ENCODE data around the gene BPI.
"Not testable (repeated sequence)": the region's sequence is repeated elsewhere in the genome, so short reads cannot be mapped to it uniquely, and the experiment has no call there.

BPI gene

DNA sequence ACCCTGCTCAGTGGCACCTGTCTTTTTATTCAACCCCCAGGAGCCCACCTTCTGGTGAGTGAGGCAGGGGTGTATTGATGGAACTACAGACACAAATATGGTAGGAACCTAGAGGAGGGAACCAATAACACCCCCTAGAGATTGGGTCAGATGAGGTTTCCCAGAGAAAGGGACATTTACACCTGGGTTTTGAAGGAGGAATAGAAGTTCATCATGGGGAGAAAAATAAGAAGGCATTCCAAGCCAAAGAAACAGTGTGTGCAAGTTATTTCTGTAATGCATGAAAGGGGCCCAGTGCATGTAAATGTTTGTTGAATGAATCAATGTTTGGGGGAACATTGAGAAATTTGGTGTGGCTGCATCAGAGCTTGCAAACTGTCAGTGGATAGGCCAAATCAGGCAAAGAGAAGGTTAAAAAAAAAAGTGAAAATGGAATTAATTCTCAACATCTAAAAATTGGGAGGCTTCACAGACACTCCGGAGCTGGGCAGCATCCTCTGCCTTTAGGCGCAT, 32.3 kb upstream of the BPI start:
- no peak overlapping the region for H3K4me3 Mint-ChIP-seq
- H3K27ac Mint-ChIP-seq, result no peak overlapping the region

DNA sequence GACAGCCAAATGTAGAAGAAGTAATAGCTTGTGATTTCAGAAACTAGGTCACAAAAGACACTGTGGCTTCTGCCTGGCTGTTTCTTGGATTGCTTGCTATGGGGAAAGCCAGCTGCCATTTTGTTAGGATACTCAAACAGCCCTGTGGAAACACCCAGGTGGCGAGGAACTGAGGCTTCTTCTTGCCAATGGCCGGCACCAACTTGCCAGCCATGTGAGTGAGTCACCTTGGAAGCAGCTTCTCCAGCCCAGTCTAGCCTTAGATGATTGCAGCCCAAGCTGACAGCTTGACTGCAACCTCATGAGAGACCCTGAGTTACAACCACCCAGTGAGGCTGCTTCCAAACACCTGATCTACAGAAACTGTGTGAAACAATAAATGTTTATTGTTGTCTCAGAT, 31.6 kb upstream of the BPI start:
- no peaks in the 10 kb centered on the region for H3K4me1 Mint-ChIP-seq
- H3K27me3 Mint-ChIP-seq, result peaks cover 3% of the 10 kb centered on the region
- no peaks in the 10 kb centered on the region for H3K9me3 Mint-ChIP-seq
- no peak overlapping the region for H3K27ac Mint-ChIP-seq
- no peaks in the 10 kb centered on the region for H3K36me3 Mint-ChIP-seq
- H3K4me3 Mint-ChIP-seq, result no peak overlapping the region

More for the DNA sequence above, 32.3 kb upstream of the BPI start:
- H3K27me3 Mint-ChIP-seq, result peaks cover 3% of the 10 kb centered on the region
- H3K9me3 Mint-ChIP-seq, result no peaks in the 10 kb centered on the region
- H3K36me3 Mint-ChIP-seq, result no peaks in the 10 kb centered on the region
- no peaks in the 10 kb centered on the region for H3K4me1 Mint-ChIP-seq

DNA sequence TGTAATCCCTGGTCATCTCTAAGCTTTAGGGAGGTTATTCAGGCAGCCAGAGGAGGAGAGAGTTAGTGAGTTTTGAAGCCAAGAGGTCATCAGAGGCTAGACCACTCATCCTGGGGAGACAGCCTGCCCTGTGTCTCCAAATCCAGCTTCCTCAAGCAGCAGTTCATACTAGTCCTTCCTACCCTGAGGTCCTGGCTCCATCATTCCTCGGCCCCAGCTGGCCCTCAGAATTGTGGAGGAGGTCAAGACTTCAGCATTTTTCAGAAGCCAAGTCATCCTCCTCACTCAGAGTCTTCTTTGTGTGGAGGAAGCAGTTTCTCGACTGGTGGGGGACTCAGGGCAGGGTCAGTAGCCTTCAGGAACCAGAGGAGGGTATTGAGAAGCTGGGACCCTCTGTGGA, 31.0 kb upstream of the BPI start:
- no peak overlapping the region for H3K27ac Mint-ChIP-seq
- no peaks in the 10 kb centered on the region for H3K36me3 Mint-ChIP-seq

DNA sequence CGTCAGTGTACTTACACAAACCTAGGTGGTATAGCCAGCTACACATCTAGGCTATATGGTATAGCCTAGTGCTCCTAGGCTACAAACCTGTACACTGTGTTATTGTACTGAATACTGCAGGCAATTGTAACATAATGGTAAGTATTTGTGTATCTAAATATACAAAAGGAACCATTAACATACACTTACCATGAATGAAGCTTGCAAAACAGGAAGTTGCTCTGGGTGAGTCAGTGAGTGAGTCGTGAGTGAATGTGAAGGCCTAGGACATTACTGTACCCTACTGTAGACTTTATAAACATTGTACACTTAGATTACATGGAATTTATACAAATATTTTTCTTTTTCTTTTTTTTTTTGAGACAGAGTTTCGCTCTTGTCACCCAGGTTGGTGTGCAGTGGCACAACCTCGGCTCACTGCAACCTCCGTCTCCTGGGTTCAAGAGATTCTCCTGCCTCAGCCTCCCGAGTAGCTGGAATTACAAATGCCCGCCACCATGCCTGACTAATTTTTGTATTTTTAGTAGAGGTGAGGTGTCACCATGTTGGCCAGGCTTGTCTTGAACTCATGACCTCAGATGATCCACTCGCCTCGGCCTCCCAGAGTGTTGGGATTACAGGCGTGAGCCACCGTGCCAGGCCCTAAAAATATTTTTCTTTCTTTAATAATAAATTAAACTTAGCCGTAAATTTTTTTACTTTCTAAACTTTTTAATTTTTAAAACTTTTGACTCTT, 28.0 kb upstream of the BPI start:
- Mint-ChIP-seq H3K4me1 (no peaks in the 10 kb centered on the region), H3K4me3 (no peak overlapping the region), H3K27ac (no peak overlapping the region), H3K36me3 (no peaks in the 10 kb centered on the region), H3K27me3 (no peaks in the 10 kb centered on the region), H3K9me3 (no peaks in the 10 kb centered on the region)

More for the DNA sequence above, 31.0 kb upstream of the BPI start:
- Mint-ChIP-seq H3K4me3 (no peak overlapping the region), H3K4me1 (no peaks in the 10 kb centered on the region), H3K27me3 (peaks cover 3% of the 10 kb centered on the region), H3K9me3 (no peaks in the 10 kb centered on the region)

DNA sequence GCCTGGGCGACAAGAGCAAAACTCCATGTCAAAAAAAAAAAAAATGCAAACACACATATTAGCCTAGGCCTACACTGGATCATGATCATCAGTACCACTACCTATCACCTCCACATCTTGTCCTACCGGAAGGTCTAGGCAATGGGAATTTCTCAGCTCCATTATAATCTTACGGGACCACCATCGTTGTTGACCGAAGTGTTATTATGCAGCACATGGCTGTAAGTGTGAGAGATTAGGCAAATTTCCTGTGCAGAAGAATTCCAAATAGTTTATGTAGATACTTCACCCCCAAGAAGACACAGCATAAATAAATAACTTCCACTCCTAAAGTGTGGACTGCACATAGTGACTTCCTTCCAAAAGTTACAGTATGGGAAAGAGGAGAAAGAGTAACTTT, 26.7 kb upstream of the BPI start:
- H3K27me3 Mint-ChIP-seq, result no peaks in the 10 kb centered on the region
- H3K36me3 Mint-ChIP-seq, result no peaks in the 10 kb centered on the region
- no peaks in the 10 kb centered on the region for H3K9me3 Mint-ChIP-seq
- no peak overlapping the region for H3K4me3 Mint-ChIP-seq
- H3K27ac Mint-ChIP-seq, result no peak overlapping the region
- H3K4me1 Mint-ChIP-seq, result no peaks in the 10 kb centered on the region

DNA sequence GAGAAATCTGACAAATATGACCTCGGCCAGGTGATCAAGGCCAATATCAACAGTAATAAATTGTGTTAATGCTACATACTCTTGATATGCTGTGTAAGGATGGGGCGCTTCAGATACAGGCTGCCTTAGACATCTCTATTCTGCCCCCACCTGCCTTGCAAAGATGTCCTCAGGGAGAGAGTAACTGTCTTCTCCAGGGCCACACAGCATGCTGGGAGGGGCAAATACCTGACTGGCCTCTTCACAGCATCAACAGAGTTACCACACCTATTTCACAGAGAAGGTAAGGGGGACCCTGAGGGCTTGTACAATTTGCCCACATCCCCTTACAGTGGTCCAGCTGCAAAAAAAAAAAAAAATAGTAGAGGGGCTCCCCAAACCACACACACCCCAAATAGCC, 26.3 kb upstream of the BPI start:
- H3K27me3 Mint-ChIP-seq, result no peaks in the 10 kb centered on the region
- H3K4me1 Mint-ChIP-seq, result no peaks in the 10 kb centered on the region
- no peaks in the 10 kb centered on the region for H3K9me3 Mint-ChIP-seq
- H3K4me3 Mint-ChIP-seq, result no peak overlapping the region
- no peaks in the 10 kb centered on the region for H3K36me3 Mint-ChIP-seq
- H3K27ac Mint-ChIP-seq, result no peak overlapping the region

DNA sequence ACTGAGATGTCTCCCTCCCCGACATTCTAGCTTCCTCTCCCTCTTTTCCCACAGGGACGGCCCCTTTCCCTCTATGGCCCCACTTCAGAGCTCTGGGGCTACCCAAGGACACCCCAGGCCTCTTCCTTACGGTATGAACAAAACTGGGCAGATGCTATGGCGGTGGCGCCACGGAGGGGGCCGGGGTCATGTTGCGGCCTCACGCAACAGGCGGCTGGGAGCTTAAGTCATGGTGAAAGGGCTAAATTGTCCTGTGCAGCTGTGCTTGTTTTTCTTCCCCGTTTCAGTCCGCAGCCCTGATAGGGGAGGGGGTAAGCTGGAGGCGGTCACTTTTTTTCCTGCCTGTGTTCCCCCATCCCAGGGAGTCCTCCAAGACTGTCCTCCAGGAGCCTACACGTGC, 25.8 kb upstream of the BPI start:
- no peaks in the 10 kb centered on the region for H3K36me3 Mint-ChIP-seq
- H3K4me3 Mint-ChIP-seq, result no peak overlapping the region
- H3K4me1 Mint-ChIP-seq, result no peaks in the 10 kb centered on the region
- H3K27me3 Mint-ChIP-seq, result no peaks in the 10 kb centered on the region
- H3K27ac Mint-ChIP-seq, result no peak overlapping the region
- no peaks in the 10 kb centered on the region for H3K9me3 Mint-ChIP-seq

DNA sequence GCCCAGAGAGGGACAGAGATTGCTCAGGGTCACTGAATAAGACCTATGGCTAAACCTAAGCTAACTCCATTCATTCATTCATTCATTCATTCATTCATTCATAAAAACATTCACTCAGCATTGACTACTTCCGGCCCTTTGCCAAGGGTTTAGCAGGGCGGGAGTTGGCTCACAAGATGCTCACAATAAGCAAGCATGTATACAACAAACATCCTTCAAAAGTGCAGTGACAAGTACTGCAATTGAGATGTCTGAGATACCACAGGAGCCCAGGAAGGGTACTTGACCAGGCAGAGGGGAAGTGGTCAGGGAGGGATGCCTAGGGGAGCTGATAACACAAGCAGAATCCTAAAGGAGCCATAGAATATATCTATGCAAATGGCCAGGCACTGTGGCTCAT, 25.2 kb upstream of the BPI start:
- Mint-ChIP-seq H3K4me3 (no peak overlapping the region), H3K4me1 (no peaks in the 10 kb centered on the region), H3K27me3 (no peaks in the 10 kb centered on the region), H3K27ac (no peak overlapping the region), H3K9me3 (no peaks in the 10 kb centered on the region), H3K36me3 (no peaks in the 10 kb centered on the region)

DNA sequence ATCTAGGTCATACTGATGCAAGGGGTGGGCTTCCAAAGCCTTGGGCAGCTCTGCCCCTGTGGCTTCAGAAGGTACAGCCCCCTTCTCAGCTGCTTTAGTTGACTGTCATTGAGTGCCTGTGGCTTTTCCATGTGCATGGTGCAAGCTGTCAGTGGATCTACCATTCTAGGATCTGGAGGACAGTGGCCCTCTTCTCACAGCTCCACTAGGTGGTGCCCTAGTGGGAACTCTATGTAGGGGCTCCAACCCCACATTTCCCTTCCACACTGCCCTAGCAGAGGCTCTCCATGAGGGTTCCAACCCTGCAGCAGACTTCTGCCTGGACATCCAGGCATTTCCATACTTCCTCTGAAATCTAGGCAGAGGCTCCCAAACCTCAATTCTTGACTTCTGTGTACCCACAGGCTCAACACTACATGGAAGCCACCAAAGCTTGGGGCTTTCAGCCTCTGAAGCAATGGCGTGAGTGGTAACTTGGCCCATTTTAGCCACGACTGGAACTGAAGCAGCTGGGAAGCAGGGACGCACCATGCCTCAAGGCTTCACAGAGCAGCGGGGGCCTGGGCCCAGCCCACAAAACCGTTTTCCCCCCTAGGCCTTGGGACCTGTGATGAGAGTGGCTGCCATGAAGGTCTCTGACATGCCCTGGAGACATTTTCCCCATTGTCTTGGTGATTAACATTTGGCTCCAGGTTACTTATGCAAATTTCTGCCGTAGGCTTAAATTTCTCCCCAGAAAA, 22.6 kb upstream of the BPI start:
- not testable (repeated sequence) for H3K9me3 Mint-ChIP-seq, H3K4me1 Mint-ChIP-seq, H3K36me3 Mint-ChIP-seq, H3K4me3 Mint-ChIP-seq, H3K27me3 Mint-ChIP-seq, H3K27ac Mint-ChIP-seq

DNA sequence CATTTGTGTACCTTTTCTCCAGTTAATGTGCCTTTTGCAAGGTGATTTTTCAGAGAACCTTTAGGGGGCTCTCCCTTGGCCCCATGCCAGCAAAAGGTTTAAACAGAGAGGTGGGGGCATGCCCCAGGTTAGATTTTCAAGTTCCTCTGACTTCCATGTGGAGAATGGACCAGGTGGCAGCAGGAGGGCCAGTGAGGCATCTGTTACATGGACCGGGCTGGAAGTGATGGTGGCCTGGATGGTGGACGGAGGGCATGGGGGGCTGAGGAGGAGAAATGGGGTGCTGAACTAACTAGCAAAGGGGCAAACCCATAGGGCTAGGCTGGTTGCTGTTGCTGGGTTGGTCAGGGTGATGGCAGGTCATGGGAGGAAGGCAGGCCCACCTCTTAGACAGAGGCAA, 20.7 kb upstream of the BPI start:
- Mint-ChIP-seq H3K4me1 (no peaks in the 10 kb centered on the region), H3K36me3 (no peaks in the 10 kb centered on the region), H3K9me3 (no peaks in the 10 kb centered on the region), H3K4me3 (no peak overlapping the region), H3K27ac (no peak overlapping the region), H3K27me3 (peaks cover 10% of the 10 kb centered on the region)

DNA sequence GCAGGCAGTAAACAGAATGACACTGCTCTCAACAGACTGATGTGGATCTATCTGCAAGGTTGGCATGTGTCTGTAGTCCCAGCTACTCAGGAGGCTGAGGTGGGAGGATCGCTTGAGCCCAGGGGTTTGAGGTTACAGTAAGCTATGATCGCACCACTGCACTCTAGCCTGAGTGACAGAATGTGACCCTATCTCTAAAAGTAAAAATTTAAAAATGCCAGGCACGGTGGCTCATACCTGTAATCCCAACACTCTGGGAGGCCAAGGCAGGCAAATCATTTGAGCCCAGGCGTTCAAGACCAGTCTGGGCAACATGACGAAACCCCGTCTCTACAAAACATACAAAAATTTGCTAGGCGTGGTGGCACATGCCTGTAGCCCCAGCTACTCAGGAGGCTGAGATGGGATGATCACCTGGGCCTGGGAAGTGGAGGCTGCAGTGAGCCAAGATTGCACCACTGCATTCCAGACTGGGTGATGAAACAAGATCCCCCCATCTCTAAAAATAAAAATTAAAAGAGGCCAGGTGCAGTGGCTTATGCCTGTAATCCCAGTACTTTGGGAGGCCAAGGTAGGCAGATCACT, 19.8 kb upstream of the BPI start:
- not testable (repeated sequence) for H3K27me3 Mint-ChIP-seq, H3K4me3 Mint-ChIP-seq, H3K36me3 Mint-ChIP-seq, H3K4me1 Mint-ChIP-seq, H3K9me3 Mint-ChIP-seq, H3K27ac Mint-ChIP-seq

DNA sequence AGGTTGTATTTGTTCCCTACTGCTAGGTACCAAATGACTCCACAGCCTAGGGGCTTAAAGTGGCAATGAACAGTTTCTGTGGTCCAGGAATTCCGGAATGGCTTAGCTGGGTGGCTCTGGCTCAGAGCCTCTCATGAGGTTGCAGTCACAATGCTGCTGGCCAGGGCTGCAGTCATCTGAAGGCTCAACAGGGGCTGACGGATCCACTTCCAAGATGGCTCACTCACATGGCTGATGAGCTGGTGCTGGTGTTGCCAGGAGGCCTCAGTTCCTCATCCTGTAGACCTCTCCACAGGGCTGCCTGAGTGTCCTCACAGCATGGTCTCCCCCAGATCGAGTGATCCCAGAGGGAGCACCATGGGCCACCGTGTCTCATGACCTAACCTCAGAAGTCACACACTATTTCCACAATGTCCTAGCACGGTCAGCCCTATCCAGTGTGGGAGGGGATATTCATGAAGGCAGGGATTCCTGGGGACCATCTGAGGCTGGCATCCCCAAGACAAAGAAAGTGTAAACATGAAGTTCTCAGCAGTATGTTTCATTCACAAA, 19.0 kb upstream of the BPI start:
- Mint-ChIP-seq H3K36me3 (no peaks in the 10 kb centered on the region), H3K27ac (no peak overlapping the region), H3K4me3 (no peak overlapping the region), H3K4me1 (no peaks in the 10 kb centered on the region), H3K9me3 (no peaks in the 10 kb centered on the region), H3K27me3 (peaks cover 10% of the 10 kb centered on the region)

DNA sequence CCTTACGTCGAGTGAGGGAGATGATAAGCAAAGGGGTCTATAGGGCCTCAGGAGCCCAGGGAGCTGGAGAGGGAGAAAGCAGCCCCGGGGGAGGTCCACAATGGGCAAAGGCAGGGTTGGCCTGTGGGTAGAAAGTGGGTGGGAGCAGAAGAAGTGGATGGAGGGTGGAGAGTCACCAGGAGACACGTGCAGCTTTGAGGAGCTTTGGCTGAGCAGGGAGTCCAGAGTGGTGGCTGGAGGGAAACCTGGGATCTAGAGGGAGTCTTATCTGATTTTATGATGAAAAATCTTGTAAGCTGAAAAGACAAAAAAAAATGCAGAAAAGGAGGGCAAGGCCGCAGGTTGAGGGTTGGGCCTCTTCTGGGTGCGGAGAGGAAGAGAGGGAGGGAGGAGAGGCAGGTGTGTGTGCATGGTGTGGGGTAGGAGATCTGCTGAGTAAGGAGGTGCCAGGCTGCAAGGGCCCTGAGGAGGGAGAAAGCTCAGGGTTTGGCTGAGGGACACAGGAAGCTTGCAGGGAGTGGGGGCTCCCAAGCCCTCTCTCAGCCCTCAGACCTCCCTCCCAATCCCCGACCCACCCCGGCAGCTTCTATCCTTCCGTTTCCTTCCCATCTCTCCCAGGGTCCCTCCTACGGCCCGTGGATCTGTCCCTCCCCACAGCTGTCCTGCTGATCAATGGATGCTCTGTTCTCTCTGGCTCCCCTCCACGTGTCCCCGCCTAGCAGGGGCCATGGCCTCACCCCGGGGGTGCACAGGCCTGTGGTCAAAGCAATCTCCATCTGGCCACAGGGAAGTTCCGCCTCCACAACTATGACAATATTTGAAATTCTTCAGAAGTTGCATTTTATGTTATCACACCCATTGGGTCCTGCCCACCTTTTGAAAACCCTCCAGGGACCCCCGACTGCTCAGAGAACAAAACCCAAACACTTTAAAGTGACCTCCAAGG, 17.1 kb upstream of the BPI start:
- no peaks in the 10 kb centered on the region for H3K4me1 Mint-ChIP-seq
- no peaks in the 10 kb centered on the region for H3K9me3 Mint-ChIP-seq
- no peaks in the 10 kb centered on the region for H3K36me3 Mint-ChIP-seq
- H3K4me3 Mint-ChIP-seq, result no peak overlapping the region
- peaks cover 21% of the 10 kb centered on the region for H3K27me3 Mint-ChIP-seq
- H3K27ac Mint-ChIP-seq, result no peak overlapping the region

DNA sequence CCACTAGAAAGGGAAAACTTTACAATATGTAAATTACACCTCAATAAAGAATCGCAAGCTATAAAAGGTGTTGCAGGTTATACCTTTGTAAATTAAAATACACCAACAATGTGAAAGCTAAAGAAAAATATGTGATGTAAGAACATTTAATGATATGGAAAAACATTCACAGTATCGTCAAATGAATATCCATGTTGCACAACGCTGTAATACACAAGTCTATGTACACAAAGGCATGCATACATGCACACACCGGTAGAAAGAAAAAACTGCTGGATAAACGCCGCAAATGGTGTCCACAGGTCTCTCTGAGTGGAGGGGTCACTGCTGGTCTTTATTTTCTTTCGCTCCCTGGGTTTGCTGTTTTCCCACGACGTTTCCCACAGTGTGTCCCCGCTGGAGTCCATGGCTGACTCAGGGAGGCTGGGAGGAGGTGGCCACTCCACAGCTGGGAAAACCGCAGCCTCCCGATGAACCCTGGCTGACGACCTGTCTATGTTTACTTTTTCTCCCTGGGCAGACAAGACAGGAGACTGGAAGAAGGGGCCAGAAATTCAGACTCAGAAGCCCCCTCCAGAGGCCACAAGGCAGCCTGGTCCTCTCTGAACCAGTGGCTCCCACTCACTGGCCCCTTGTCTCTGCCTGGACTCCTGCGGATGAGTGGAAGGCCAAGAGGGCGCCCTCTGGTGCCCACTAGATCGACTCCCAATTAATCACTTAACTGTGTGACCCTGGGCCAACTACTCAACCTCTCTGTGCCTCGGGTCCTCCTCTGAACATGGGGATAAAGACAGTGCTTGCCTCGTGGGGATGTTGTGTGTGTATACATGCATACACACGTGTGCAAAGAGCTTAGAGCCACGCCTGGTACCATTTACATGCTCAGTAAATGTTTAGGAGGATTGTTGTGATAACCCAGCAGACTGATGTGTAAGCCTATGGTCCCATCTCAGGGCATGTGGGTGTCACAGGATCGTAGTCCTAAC, 12.8 kb upstream of the BPI start:
- no peaks in the 10 kb centered on the region for H3K36me3 Mint-ChIP-seq
- peaks cover 25% of the 10 kb centered on the region for H3K27me3 Mint-ChIP-seq
- no peaks in the 10 kb centered on the region for H3K9me3 Mint-ChIP-seq
- H3K27ac Mint-ChIP-seq, result no peak overlapping the region
- H3K4me1 Mint-ChIP-seq, result no peaks in the 10 kb centered on the region
- no peak overlapping the region for H3K4me3 Mint-ChIP-seq

All from activated naive CD4-positive, alpha-beta T cell treated with anti-CD3 and anti-CD28 coated beads, Interleukin-2, amount 50 U/mL, for 24 hours (primary cell).